H9 (cell line): ENCODE data around the gene TBC1D7. TPM values are rescaled to one million over a fixed set of nuclear protein-coding genes. Genes with fewer than 3 reads are reported as not detected.

Experiments
- DNase-seq: peaks from one replicate; pipeline ENCODE4 v3.0.0-alpha.2; 2017
- H2AFZ ChIP-seq: one replicate; pipeline ENCODE4 v1.6.1; 2013; ENCODE audit warnings: mild to moderate bottlenecking, low read length, control low read depth, moderate library complexity
- H2AK5ac ChIP-seq: 2 replicates; pipeline ENCODE4 v1.6.1; 2013; ENCODE audit warnings: low read length, control low read depth, mixed read lengths; ENCODE audit not compliant: insufficient read length
- H2BK120ac ChIP-seq: one replicate; pipeline ENCODE4 v1.6.1; 2013; ENCODE audit warnings: low read depth, mild to moderate bottlenecking, low read length, control low read depth, inconsistent platforms; ENCODE audit not compliant: poor library complexity, severe bottlenecking
- H2BK12ac ChIP-seq: 2 replicates; pipeline ENCODE4 v1.6.1; 2013; ENCODE audit warnings: low read length, control low read depth, mixed read lengths, low read depth; ENCODE audit not compliant: insufficient read length
- H2BK15ac ChIP-seq: 2 replicates; pipeline ENCODE4 v1.6.1; 2013; ENCODE audit warnings: low read depth, low read length, control low read depth
- H2BK20ac ChIP-seq: one replicate; pipeline ENCODE4 v1.6.1; 2013; ENCODE audit warnings: low read depth, mild to moderate bottlenecking, low read length, control low read depth, inconsistent platforms; ENCODE audit not compliant: poor library complexity, severe bottlenecking
- H2BK5ac ChIP-seq: 2 replicates; pipeline ENCODE4 v1.6.1; 2013; ENCODE audit warnings: low read length, control low read depth, mixed read lengths; ENCODE audit not compliant: insufficient read length
- H3K14ac ChIP-seq: 2 replicates; pipeline ENCODE4 v1.6.1; 2013; ENCODE audit warnings: low read length, control low read depth; ENCODE audit not compliant: insufficient read depth
- H3K18ac ChIP-seq: 2 replicates; pipeline ENCODE4 v1.6.1; 2013; ENCODE audit warnings: low read depth, mild to moderate bottlenecking, mixed read lengths, low read length, control low read depth; ENCODE audit not compliant: insufficient read length
- H3K23ac ChIP-seq: 2 replicates; pipeline ENCODE4 v1.6.1; 2013; ENCODE audit warnings: low read length, control low read depth, mixed read lengths, low read depth; ENCODE audit not compliant: insufficient read length
- H3K23me2 ChIP-seq: 2 replicates; pipeline ENCODE4 v1.6.1; 2013; ENCODE audit warnings: low read depth, mild to moderate bottlenecking, mixed read lengths, low read length, control low read depth; ENCODE audit not compliant: insufficient read length, poor library complexity, severe bottlenecking
- H3K27ac ChIP-seq: 2 replicates; pipeline ENCODE4 v1.5.1; 2013; ENCODE audit warnings: low read length, control low read depth, mixed read lengths, low read depth; ENCODE audit not compliant: insufficient read length
- H3K27me3 ChIP-seq: 2 replicates; pipeline ENCODE4 v1.6.1; 2013; ENCODE audit warnings: low read length, control low read depth, inconsistent platforms; ENCODE audit not compliant: insufficient read depth
- H3K4ac ChIP-seq: 2 replicates; pipeline ENCODE4 v1.6.1; 2013; ENCODE audit warnings: low read depth, mild to moderate bottlenecking, control low read depth, inconsistent platforms, low read length, moderate library complexity
- H3K4me1 ChIP-seq: 2 replicates; pipeline ENCODE4 v1.6.1; 2013; ENCODE audit warnings: low read length, control low read depth, inconsistent platforms; ENCODE audit not compliant: insufficient read depth
- H3K4me2 ChIP-seq: 2 replicates; pipeline ENCODE4 v1.6.1; 2013; ENCODE audit warnings: low read length, control low read depth, mixed read lengths; ENCODE audit not compliant: insufficient read length, insufficient read depth
- H3K56ac ChIP-seq: 2 replicates; pipeline ENCODE4 v1.6.1; 2013; ENCODE audit warnings: low read depth, mild to moderate bottlenecking, mixed read lengths, low read length, control low read depth; ENCODE audit not compliant: insufficient read length
- H3K79me1 ChIP-seq: 2 replicates; pipeline ENCODE4 v1.6.1; 2013; ENCODE audit warnings: low read depth, mild to moderate bottlenecking, moderate library complexity, low read length, control low read depth, inconsistent platforms; ENCODE audit not compliant: insufficient read depth, poor library complexity, severe bottlenecking
- H3K79me2 ChIP-seq: 2 replicates; pipeline ENCODE4 v1.6.1; 2013; ENCODE audit warnings: low read length, control low read depth, inconsistent platforms; ENCODE audit not compliant: insufficient read depth
- H3K9ac ChIP-seq: 2 replicates; pipeline ENCODE4 v1.6.1; 2013; ENCODE audit warnings: low read length, control low read depth, mixed read lengths; ENCODE audit not compliant: insufficient read length; ENCODE audit errors: extremely low read depth
- H3K9me3 ChIP-seq: one replicate; pipeline ENCODE4 v1.6.1; 2013; ENCODE audit warnings: low read depth, low read length, inconsistent platforms; ENCODE audit not compliant: control insufficient read depth
- H3T11ph ChIP-seq: one replicate; pipeline ENCODE4 v1.6.1; 2013; ENCODE audit warnings: mild to moderate bottlenecking, low read length, control low read depth, inconsistent platforms
- H4K20me1 ChIP-seq: one replicate; pipeline ENCODE4 v1.6.1; 2013; ENCODE audit not compliant: control insufficient read depth, insufficient read length, insufficient read depth
- H4K5ac ChIP-seq: 2 replicates; pipeline ENCODE4 v1.6.1; 2013; ENCODE audit warnings: low read depth, mild to moderate bottlenecking, mixed read lengths, low read length, control low read depth; ENCODE audit not compliant: insufficient read length
- H4K8ac ChIP-seq: replicated peaks from 2 replicates; pipeline ENCODE4 v1.6.1; 2013; ENCODE audit warnings: low read length, control low read depth, mixed read lengths, low read depth; ENCODE audit not compliant: insufficient read length
- H4K91ac ChIP-seq: 2 replicates; pipeline ENCODE4 v1.6.1; 2013; ENCODE audit warnings: low read depth, mild to moderate bottlenecking, moderate library complexity, mixed read lengths, low read length, control low read depth; ENCODE audit not compliant: insufficient read length
- H3K27ac Mint-ChIP-seq, 3 experiments: 2 replicates in 2 of 3; 3 replicates in 1 of 3; pipeline ENCODE4 v1.8.0; 2020 to 2021; ENCODE audit warnings: mixed read lengths in 3 of 3, mild to moderate bottlenecking in 1 of 3, moderate library complexity in 1 of 3
- H3K27me3 Mint-ChIP-seq: 2 replicates; pipeline ENCODE4 v1.8.0; 2021; ENCODE audit warnings: low read depth, mild to moderate bottlenecking, moderate library complexity, mixed read lengths
- H3K36me3 Mint-ChIP-seq, 3 experiments: 2 replicates in 2 of 3; 3 replicates in 1 of 3; pipeline ENCODE4 v1.8.0; 2020 to 2021; ENCODE audit warnings: low read depth in 3 of 3, mixed read lengths in 3 of 3; ENCODE audit not compliant: insufficient read depth in 1 of 3
- H3K4me1 Mint-ChIP-seq, 2 experiments: 2 replicates each; pipeline ENCODE4 v1.8.0; 2020; ENCODE audit warnings: mixed read lengths in 2 of 2
- H3K4me3 Mint-ChIP-seq, 2 experiments: 2 replicates in 1 of 2; 3 replicates in 1 of 2; pipeline ENCODE4 v1.8.0; 2020 to 2021; ENCODE audit warnings: mild to moderate bottlenecking in 2 of 2, mixed read lengths in 2 of 2, moderate library complexity in 1 of 2
- H3K9me3 Mint-ChIP-seq, 2 experiments: 2 replicates in 1 of 2; 3 replicates in 1 of 2; pipeline ENCODE4 v1.8.0; 2020; ENCODE audit warnings: mild to moderate bottlenecking in 2 of 2, mixed read lengths in 2 of 2, moderate library complexity in 1 of 2
- CTCF ChIP-seq: fragments of 200-600 bp; sonication (generic); conservative IDR thresholded peaks from 3 replicates; pipeline ENCODE4 v1.8.0; 2021; ENCODE audit warnings: antibody characterized with exemption, mild to moderate bottlenecking
- WGBS: extraction: QIAGEN DNeasy Blood & Tissue Kit; methylation state at CpG from one replicate; pipeline ENCODE4 v1.1.7; 2013; ENCODE audit warnings: missing lambda C conversion rate, low lambda C conversion rate, mixed read lengths; ENCODE audit not compliant: insufficient read length; ENCODE audit errors: extremely low coverage; 5-methylcytosine and 5-hydroxymethylcytosine counted together
- total RNA-seq: library from RNA; stranded (reverse); gene quantifications from 2 replicates; pipeline ENCODE4 v1.2.1, GENCODE V29; 2021

TBC1D7 gene
- total RNA-seq, 1 experiment from 2014 or later: 33.9 TPM

GRCh38 chr6:13346245-13346644 lies 17.9 kb upstream of the TBC1D7 start:
- H4K5ac ChIP-seq: no peak overlapping the region
- no peak overlapping the region for H3K9ac ChIP-seq
- no peak overlapping the region for H2BK120ac ChIP-seq
- Mint-ChIP-seq H3K27me3 (peaks cover 12% of the 10 kb centered on the region; the same call in 1 of the 2 replicates), H3K27ac (no peak overlapping the region), H3K4me1 (peaks cover 12 to 21% of the 10 kb centered on the region in 2 experiments), H3K36me3 (peaks cover 0 to 7% (median 0%) of the 10 kb centered on the region in 3 experiments; a peak in 2 of 7 replicates), H3K9me3 (peaks cover 8 to 10% of the 10 kb centered on the region in 2 experiments; a peak in 4 of 5 replicates), H3K4me3 (no peak overlapping the region)
- H3K18ac ChIP-seq: no peak overlapping the region
- H3T11ph ChIP-seq: no peak overlapping the region
- no peak overlapping the region for H2BK15ac ChIP-seq
- no peak overlapping the region for H4K91ac ChIP-seq
- no peak overlapping the region for H2BK20ac ChIP-seq
- no peaks in the 10 kb centered on the region for H3K27me3 ChIP-seq
- H2AK5ac ChIP-seq: no peak overlapping the region
- H2AFZ ChIP-seq: no peak overlapping the region
- no peaks in the 10 kb centered on the region for H4K20me1 ChIP-seq
- H2BK12ac ChIP-seq: no peak overlapping the region
- no peak overlapping the region for H3K23ac ChIP-seq
- no peak overlapping the region for H2BK5ac ChIP-seq
- H3K56ac ChIP-seq: no peak overlapping the region
- no peaks in the 10 kb centered on the region for H3K79me1 ChIP-seq
- TF ChIP-seq CTCF: no peak
- H3K27ac ChIP-seq: no peak overlapping the region
- no peak overlapping the region for H3K4ac ChIP-seq
- no CpG with 5 or more reads among the region's 5 CpGs for WGBS
- H3K23me2 ChIP-seq: no peaks in the 10 kb centered on the region
- no peak overlapping the region for H3K4me2 ChIP-seq
- no peak overlapping the region for H3K14ac ChIP-seq
- H4K8ac ChIP-seq: no peak overlapping the region
- H3K4me1 ChIP-seq: peaks cover 2% of the 10 kb centered on the region; the same call in 1 of the 2 replicates
- H3K79me2 ChIP-seq: no peaks in the 10 kb centered on the region
- DNase-seq: no peak
- H3K9me3 ChIP-seq: no peaks in the 10 kb centered on the region
